Fibroblast of gingiva (primary cell): Measurements from ENCODE around the gene KCNQ1.

Source experiments
- DNase-seq: peaks from one replicate; pipeline ENCODE4 v3.0.0-alpha.2; 2011; ENCODE audit warnings: low read depth

The KCNQ1 gene

DNA sequence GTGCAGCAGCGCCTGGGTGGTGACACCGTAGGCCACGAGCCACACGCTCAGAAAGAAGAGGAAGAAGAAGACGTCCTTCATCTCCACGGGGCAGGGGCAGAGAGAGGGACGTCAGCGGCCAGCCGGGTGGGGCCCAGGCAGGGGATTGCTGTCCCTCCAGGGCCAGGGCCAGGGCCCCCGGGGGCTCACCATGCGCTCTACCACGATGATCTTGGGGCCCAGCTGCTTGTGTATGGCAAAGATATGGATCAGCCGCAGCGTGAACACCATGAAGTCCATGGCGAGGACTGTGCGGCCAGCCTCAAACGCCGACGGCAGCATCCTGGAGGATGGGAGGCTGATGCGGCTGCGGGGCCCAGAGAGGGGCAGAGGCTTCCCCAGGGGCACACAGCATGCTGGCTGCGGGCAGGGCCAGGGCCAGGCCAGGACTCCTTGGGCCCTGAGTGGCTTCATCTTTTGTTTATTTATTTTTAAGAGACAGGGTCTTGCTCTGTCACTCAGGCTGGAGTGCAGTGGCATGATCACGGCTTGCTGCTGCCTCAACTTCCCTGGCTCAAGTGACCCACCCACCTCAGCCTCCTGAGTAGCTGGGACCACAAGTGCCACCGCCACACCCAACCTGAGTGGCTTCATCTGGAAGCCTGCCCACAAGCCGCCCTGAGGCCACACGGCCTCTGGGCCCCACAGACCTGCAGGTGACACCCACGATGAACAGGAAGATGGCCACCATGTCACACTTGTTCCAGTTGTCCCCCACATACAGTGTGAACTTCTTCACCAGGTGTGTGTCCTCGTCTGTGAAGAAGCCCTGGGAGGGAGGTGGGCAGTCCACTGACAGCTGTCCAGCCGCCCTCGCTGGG is 33.1 kb upstream of the KCNQ1 start:
- DNase-seq, result no peak

DNA sequence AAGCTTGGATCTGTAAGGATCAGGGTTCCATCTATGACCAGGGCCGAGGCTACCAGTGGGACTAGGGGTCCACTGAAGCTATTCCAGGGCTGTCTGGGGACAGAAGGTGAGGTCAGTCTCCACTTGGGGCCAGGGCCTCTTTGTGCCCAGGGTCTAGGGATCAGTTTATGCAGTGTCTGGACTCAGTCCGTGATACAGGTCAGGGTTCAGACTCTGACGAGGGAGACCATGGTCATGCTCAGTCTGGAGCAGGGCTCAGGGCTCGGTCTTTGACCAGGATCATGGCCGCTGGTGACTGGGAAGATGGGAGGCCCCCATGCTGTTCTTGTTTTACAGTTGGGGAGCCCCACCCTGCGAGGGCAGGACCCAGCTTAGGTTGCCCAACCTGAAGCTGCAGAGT is 32.5 kb upstream of the KCNQ1 start:
- no peak for DNase-seq

- DNase-seq, result no peak
Measured at GRCh38 chr11:2413742-2414579, 30.8 kb upstream of the KCNQ1 start.

DNA sequence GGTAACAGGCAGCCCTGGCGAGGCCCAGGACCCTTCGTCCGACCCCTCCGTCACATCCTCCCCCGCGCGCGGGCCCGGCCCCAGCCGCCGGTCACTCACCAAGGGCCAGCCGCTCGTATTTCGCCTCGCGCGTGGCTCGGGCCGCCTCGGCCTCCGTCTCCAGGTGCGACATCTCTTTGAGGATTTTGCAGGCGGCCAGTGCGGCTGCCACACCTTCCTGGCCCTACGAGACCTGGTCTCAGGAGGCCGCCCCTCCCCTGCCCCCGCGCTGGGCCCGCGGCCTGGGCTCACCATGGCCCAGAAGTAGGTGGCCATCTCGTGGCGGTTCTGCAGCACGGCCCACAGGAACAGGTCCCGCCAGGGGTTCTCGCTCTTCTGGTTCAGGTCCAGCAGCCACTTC is 30.2 kb upstream of the KCNQ1 start:
- DNase-seq, result no peak

GRCh38 chr11:2415171-2415570 is 29.6 kb upstream of the KCNQ1 start:
- no peak for DNase-seq

GRCh38 chr11:2415601-2416380 is 29.0 kb upstream of the KCNQ1 start:
- DNase-seq, result no peak

- no peak for DNase-seq
Measured at GRCh38 chr11:2416765-2417164, 28.0 kb upstream of the KCNQ1 start.

DNA sequence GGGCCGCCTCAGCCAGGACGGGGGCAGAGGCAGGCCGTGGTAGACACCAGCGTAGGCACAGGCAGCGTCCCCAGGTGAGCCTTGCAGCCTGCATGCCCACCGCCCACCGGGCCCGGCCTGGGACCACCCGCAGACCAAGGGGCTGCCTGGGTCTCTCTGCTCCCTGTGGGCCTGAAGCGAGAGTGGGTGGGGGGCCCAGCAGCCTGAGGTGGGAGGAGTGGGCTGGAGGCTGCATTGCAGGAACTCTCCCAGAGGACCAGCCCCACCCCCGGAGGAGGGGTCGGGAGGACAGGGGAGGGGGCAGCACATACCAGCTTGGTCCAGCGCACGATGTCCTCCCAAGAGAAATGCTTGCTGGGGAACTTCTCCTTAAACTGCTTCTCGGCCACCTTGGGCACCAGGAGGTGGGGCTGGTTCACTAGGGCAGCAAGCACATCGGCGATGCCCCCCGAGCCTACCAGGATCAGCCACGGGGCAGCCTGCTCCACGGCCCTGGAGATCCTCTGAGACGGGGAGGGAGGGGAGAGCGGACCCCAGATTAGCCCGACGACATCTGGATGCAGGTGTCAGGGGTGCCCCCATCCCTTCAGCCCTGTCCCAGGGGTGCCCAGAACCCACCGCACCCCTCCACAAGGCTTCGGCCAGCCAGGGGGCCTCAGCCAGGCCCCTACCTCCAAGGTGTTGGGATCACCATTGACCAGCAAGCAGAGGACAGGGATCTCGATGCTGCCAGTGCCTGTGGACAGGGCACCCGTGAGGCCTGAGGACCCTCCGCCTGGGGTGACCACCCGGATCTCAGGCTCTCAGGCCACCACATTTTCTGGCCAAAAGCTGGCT is 26.7 kb upstream of the KCNQ1 start:
- DNase-seq, result no peak

DNA sequence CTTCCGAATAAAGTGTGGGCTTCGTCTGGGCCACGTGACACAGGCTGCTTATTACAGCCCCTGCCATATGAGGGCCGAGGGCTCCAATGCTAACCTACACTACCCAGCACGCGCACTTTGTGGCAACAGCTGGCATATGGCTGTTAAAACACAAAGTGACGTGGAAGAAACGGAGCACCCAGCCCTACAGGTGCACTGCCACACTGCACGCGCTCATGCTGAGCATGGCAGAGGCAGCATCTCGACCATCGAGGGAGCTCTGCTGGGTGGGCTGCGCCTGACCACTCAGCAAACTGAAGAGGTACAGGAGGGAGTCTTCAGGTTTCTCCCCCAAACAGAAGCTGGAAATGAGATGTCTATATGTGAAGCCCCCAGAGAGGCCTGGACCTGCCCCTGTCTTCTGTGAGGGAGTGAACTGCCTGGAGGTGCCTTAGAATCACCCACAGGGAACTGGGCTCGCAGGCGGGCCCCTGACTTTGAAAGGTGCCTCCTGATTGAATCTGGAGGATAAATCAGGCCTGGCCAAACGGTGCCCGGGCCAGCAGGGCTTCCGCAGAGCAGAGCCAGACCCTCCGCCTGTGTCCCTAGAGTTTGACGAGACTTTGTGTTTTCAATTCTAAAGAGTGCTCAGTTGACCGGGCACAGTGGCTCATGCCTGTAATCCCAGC is 26.0 kb upstream of the KCNQ1 start:
- no peak for DNase-seq

DNA sequence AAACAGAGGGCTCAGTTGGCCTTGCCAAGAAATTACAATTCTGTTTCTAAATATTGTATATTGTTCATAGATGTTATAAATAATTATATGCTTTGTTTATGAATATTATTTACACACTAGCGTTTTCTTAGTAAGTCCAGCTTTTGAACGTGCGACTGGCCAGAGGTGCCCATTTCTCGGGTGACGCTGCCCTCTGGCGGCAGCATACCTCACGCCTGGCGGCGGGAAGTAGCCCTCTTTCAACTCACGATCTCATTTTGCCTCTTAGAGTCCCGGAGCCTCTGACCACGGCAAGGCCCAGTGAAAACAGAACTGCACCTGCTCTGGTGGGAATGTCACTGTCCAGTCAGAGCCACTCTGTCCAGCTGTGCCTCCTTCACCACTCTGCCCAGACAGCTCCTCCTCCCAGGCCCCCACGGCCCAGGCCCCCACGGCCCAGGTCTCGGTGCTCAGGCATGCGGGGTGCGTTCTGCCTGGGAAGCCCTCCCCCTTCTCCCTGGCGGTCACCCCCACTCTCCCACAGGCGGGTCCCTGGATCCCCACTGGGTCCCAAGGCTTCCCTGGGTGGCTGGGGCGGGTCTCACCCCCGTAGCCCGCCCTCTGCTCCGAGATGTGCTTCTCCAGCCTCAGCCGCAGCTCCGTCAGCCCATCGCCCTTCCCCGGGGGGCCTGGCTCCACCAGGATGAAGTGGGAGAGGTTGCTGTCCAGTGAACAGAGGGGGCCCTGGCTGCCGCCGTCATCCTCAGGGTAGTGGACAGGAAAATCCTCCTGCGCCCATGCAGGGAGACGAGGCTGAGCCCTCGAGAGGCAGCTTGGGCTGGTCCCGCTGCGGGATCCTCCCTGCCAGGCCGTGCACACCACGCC is 24.9 kb upstream of the KCNQ1 start:
- DNase-seq, result peak; percentile 70

DNA sequence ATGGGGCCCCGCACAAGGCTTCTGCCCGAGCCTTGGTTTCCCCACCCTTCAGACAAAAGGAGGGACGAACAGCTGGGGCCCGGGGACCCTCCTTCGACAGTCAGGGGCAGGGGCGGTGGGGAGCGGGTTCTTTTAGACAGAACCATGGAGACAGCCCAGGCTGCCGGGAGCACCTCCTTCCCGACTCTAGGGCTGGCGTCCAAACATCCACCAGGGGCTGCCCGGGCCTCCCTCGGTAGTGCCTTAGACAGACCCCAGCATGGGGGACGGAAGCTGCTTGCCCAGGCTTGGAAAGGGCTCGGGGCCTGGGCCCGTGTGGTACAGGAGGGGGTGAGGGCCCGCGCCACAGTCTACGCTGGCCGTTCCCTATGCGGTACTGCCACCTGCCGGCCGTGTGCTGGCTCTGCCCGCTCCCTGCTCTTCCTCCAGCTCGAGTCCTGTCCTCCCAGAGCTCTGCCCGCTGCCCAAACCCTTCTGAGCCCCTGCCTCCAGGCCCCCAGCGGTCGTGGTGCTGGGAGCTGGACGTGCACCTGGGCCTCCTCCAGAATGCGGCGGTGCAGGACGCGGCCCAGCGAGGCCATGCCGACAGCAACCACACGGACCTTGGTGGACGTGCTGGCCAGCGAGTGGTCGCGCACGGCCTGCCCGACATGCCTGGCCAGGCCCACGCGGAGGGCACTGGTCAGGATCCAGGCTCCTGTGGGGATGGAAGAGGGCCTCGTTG is 24.1 kb upstream of the KCNQ1 start:
- DNase-seq, result peak; percentile 55

DNA sequence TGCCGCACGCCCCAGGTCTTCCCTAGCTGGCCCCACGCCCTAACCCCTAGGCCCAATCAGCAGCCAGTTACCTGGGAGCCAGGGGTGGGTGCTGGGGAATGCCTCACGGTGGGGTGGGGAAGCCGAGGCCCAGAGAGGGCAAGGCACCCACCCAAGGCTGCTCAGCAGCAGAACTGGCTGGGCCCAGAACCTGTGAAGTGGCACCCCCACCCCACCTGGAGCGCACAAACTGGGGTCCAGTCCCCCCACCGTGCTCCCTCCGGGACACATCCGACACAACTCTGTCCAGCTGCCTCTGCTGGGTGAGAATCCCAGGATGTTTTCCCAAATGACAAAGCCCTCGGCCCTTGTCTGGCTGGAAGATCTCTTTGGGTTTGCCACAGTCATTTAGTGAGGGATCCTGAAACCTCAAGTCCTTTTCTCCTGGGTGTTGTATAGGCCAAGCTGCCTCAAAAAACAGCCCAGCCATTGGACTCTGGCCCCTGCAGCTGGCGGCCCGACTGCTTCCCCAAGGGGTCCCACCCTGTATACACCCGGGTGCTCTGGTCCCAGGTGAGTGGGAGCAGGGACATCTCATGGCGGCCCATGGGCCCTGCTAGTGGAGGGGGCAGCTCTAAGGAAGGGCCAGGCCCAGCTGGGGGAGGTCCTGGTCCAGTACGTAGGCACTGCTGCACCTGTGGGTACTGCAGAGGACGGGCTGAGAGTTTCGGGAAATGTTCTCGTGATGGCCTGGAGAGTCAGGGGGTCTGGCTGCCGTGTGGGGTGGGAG is 23.4 kb upstream of the KCNQ1 start:
- DNase-seq, result no peak

DNA sequence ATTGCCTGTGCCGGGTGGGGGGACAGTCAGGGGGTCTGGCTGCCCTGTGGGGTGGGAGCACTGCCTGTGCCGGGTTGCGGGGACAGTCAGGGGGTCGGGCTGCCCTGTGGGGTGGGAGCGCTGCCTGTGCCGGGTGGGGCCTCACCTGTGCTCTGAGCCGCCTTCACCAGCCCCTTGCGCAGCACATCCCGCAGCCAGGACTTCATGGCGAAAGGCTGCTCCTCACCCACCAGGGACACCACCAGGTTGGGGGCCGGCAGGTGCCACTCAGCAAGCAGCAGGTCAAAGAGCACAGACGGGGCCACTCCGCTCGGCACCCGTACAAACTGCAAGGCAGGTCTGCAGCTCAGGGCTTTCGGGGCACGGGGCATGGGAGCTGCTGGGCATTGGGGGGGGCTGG is 22.8 kb upstream of the KCNQ1 start:
- no peak for DNase-seq

DNA sequence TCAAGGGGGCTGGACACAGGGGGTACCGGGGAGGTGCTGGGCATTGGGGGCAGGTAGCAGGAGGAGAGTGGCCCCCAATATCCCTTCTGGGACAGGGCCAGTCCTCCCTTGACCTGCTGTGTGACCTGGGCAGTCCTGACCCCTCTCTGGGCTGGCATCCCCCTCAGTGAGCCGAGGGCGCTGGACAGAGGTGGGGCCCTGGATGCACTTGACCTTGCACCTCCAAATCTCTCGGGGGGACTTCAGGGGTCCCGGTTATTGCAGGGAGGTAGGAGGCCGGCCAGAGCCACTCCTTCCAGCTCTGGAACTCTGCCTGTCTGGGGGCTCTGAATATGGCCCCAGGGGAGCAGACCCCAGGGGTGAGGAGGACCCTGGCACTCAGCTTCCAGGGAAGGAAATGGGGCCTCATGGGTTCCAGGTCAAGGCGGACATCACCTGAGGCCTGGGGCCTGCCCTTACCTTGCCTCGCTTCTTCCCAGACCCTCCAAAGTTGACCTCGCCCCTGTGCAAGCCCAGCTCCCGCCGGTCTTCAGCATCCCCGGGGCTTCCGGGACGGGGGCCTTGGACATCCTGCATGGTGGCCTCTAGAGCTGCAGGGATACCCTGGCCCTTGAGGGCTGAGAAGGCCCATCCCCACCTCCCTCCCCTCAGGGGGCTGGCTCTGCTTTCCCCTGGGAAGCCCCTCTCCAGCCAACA is 22.2 kb upstream of the KCNQ1 start:
- DNase-seq, result no peak

GRCh38 chr11:2423157-2424025 is 21.4 kb upstream of the KCNQ1 start:
- no peak for DNase-seq

DNA sequence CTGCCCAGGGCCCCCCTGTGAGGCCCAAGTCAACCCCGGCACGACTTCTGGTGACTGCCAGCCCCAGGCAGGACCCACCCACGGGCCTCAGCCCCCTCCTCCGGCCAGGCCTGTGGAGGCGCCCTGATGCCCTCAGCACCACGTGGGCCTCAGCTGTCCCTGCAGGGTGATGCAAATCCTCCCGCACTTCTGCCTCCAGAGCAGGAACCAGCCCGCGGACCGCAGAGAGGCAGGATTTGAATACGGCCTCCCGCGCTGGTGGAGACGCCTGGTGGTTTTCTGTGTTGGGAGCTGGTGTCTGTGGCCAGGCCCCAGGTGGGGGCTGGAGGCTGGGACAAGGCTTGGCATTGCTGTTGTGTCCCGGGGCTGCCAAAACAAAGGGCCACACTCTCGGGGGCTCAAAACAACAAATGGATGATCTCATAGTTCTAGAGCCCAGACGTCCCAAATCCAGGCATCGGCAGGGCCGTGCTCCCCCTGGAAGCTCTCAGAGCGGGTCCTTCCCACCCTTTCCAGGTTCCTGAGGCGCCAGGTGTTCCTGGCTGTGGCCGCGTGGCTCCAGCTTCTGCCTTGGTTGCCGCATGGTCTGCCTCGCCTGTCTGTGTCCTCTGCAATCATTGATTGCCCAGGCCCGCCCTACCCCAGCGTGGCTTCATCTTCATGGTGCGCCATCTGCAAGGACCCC is 19.9 kb upstream of the KCNQ1 start:
- DNase-seq, result no peak
